Neural crest cell (in vitro differentiated cells): ENCODE data around the gene KASH5. TPM values are rescaled to one million over a fixed set of nuclear protein-coding genes. Genes with fewer than 3 reads are reported as not detected.

Experiments
- DNase-seq: peaks from one replicate; pipeline ENCODE4 v3.0.0; 2021; ENCODE audit warnings: low read depth, mixed read lengths, low spot score
- H3K27ac Mint-ChIP-seq: one replicate; pipeline ENCODE4 v1.8.0; 2021; ENCODE audit warnings: mild to moderate bottlenecking, mixed read lengths; ENCODE audit not compliant: unreplicated experiment
- H3K27me3 Mint-ChIP-seq: 2 replicates; pipeline ENCODE4 v1.8.0; 2021; ENCODE audit warnings: low read depth, mild to moderate bottlenecking, mixed read lengths
- H3K36me3 Mint-ChIP-seq: 2 replicates; pipeline ENCODE4 v1.8.0; 2021; ENCODE audit warnings: low read depth, mild to moderate bottlenecking, mixed read lengths
- H3K4me1 Mint-ChIP-seq: 2 replicates; pipeline ENCODE4 v1.8.0; 2021; ENCODE audit warnings: mixed read lengths
- H3K4me3 Mint-ChIP-seq: one replicate; pipeline ENCODE4 v1.8.0; 2021; ENCODE audit warnings: mild to moderate bottlenecking, mixed read lengths
- H3K9me3 Mint-ChIP-seq: 2 replicates; pipeline ENCODE4 v1.8.0; 2021; ENCODE audit warnings: mixed read lengths
- total RNA-seq: library from RNA; stranded (reverse); gene quantifications from 2 replicates; pipeline ENCODE4 v1.2.1, GENCODE V29; 2021
- TF ChIP-seq, protein P1 (sequence below): fragments of 200-600 bp; sonication (generic); conservative IDR thresholded peaks from 2 replicates; pipeline ENCODE4 v1.5.0; 2021; ENCODE audit warnings: antibody characterized with exemption, mild to moderate bottlenecking

KASH5 gene
- total RNA-seq, 1 donor from 2014 or later = not detected

DNA sequence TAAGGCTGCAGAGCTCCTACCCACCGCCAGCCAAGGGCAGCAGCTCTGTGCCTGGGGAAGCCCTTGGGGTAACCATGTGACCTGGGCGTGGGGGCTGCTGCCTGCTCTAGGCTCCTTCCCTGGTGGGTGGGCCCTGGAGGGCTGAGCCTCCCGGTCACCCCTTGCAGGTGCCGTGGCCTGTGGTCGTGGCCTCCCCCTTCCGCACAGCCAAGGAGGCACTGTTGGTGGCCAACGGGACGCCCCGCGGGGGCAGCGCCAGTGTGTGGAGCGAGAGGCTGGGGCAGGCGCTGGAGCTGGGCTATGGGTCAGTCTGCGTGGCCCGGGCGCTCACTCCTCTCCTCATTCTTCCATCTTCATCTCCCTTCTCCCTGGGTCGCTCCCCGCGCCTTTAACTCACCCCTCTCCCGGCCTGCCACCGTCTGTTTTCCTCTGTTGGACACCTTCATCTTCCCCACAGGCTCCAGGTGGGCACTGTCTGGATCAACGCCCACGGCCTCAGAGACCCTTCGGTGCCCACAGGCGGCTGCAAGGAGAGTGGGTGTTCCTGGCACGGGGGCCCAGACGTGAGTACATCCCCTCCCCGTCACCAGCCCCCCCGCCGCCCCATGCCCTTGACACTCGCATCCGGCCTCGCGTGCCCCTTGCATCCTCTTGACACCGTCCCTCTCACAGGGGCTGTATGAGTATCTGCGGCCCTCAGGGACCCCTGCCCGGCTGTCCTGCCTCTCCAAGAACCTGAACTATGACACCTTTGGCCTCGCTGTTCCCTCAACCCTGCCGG lies 76.1 kb downstream of the KASH5 start:
- no peak for DNase-seq
- TF ChIP-seq, protein P1, sequence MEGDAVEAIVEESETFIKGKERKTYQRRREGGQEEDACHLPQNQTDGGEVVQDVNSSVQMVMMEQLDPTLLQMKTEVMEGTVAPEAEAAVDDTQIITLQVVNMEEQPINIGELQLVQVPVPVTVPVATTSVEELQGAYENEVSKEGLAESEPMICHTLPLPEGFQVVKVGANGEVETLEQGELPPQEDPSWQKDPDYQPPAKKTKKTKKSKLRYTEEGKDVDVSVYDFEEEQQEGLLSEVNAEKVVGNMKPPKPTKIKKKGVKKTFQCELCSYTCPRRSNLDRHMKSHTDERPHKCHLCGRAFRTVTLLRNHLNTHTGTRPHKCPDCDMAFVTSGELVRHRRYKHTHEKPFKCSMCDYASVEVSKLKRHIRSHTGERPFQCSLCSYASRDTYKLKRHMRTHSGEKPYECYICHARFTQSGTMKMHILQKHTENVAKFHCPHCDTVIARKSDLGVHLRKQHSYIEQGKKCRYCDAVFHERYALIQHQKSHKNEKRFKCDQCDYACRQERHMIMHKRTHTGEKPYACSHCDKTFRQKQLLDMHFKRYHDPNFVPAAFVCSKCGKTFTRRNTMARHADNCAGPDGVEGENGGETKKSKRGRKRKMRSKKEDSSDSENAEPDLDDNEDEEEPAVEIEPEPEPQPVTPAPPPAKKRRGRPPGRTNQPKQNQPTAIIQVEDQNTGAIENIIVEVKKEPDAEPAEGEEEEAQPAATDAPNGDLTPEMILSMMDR = no peak
- Mint-ChIP-seq H3K4me1 (peaks cover 5% of the 10 kb centered on the region), H3K27me3 (no peaks in the 10 kb centered on the region), H3K27ac (no peak overlapping the region), H3K36me3 (peaks cover 5% of the 10 kb centered on the region), H3K9me3 (no peaks in the 10 kb centered on the region), H3K4me3 (no peak overlapping the region)

DNA sequence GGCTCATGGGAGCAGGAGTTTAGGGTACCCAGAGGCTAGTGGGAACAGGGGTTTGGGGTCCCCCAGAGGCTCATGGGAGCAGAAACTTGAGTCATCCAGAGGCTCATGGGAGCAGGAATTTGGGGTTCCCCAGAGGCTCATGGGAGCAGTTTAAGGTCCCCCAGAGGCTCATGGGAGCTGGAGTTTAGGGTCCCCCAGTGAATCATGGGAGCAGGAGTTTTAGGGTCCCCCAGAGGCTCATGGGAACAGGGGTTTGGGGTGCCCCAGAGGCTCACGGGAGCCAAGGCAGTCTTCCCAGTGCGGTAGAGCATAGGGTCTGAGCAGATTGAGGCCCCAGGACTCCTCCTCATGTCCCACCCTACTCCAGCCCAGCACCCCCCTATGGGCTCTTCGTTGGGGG lies 77.3 kb downstream of the KASH5 start:
- DNase-seq = no peak

More for the DNA sequence above, 77.3 kb downstream of the KASH5 start:
- peaks cover 5% of the 10 kb centered on the region for H3K36me3 Mint-ChIP-seq
- H3K4me1 Mint-ChIP-seq = peaks cover 5% of the 10 kb centered on the region
- no peak overlapping the region for H3K4me3 Mint-ChIP-seq
- TF ChIP-seq, protein P1 = no peak
- no peak overlapping the region for H3K27ac Mint-ChIP-seq
- H3K27me3 Mint-ChIP-seq = no peaks in the 10 kb centered on the region
- no peaks in the 10 kb centered on the region for H3K9me3 Mint-ChIP-seq

Other genes starting within 250 kb of the KASH5 start
- 0.84 and 1.6 TPM in 2 replicates for gene HRC, start 232.9 kb upstream of the KASH5 start, total RNA-seq
- gene TRPM4, start 230.5 kb upstream of the KASH5 start, total RNA-seq = 8.1 and 9.6 TPM in 2 replicates
- gene SLC6A16, start 63.1 kb upstream of the KASH5 start, total RNA-seq = 7.4 and 9.4 TPM in 2 replicates
- not detected in 2 replicates for gene CD37, start 52.8 kb upstream of the KASH5 start, total RNA-seq
- gene TEAD2, start 25.8 kb upstream of the KASH5 start, total RNA-seq = 153 and 164 TPM in 2 replicates
- 1.9 and 2.0 TPM in 2 replicates for gene DKKL1, start 24.4 kb upstream of the KASH5 start, total RNA-seq
- not detected in 2 replicates for gene PTH2, start 35.2 kb downstream of the KASH5 start, total RNA-seq
- not detected in 2 replicates for gene GFY, start 37.1 kb downstream of the KASH5 start, total RNA-seq
- gene SLC17A7, start 53.3 kb downstream of the KASH5 start, total RNA-seq = 0.23 TPM in 1 of 2 replicates, not detected in the other
- 104 and 110 TPM in 2 replicates for gene PIH1D1, start 63.6 kb downstream of the KASH5 start, total RNA-seq
- gene ALDH16A1, start 65.0 kb downstream of the KASH5 start, total RNA-seq = 51.9 and 52.7 TPM in 2 replicates
- 0.89 and 1.0 TPM in 2 replicates for gene FLT3LG, start 86.0 kb downstream of the KASH5 start, total RNA-seq
- 2,983 and 3,026 TPM in 2 replicates for gene RPL13A, start 99.4 kb downstream of the KASH5 start, total RNA-seq
- gene RPS11, start 108.2 kb downstream of the KASH5 start, total RNA-seq = 2,365 and 2,591 TPM in 2 replicates
- gene FCGRT, start 124.4 kb downstream of the KASH5 start, total RNA-seq = 24.9 and 27.5 TPM in 2 replicates
- 7.7 and 8.8 TPM in 2 replicates for gene RCN3, start 139.8 kb downstream of the KASH5 start, total RNA-seq
- 70.2 and 74.1 TPM in 2 replicates for gene NOSIP, start 192.3 kb downstream of the KASH5 start, total RNA-seq
- 1.0 and 1.3 TPM in 2 replicates for gene PRRG2, start 193.1 kb downstream of the KASH5 start, total RNA-seq
- 51.7 and 53.7 TPM in 2 replicates for gene PRR12, start 202.9 kb downstream of the KASH5 start, total RNA-seq